PC-3 (cell line): ENCODE measurements around the gene GABRA4. TPM values are rescaled to one million over a fixed set of nuclear protein-coding genes. Genes with fewer than 3 reads are reported as not detected.
A peak's percentile ranks its signal among the peaks of the same experiment; 100 is the strongest.

Source experiments
- ATAC-seq: fragments of 200-7000 bp; cut with Tn5 transposase; 2 replicates; pipeline ENCODE4 v1.9.1; 2020; ENCODE audit warnings: mild to moderate bottlenecking, moderate library complexity
- BruUV-seq: library from RNA; stranded (reverse); fragments of 400-500 nt; replicated peaks from 2 replicates; lab custom pipeline; 2021; lab: Mats Ljungman, UMichigan
- CTCF ChIA-PET: fragments of 300-600 bp; sonication (Branson Sonifier 250); formaldehyde crosslinking; loops from one replicate; lab custom pipeline; 2022; ENCODE audit warnings: antibody characterized with exemption; lab: Charles Lee
- POLR2A ChIA-PET: fragments of 300-600 bp; sonication (Branson Sonifier 250); formaldehyde crosslinking; loops from one replicate; lab custom pipeline; 2022; ENCODE audit warnings: antibody characterized with exemption; ENCODE audit not compliant: unreplicated experiment; lab: Charles Lee
- DNase-seq: peaks from one replicate; pipeline ENCODE4 v3.0.0-alpha.2; 2015
- H2AFZ ChIP-seq: fragments of 300-600 bp; sonication (generic); 2 replicates; pipeline ENCODE4 v1.6.0; 2016; ENCODE audit warnings: antibody characterized with exemption, low read length
- H3F3A ChIP-seq: fragments of 300-600 bp; sonication (generic); one replicate; pipeline ENCODE4 v1.6.0; 2017; ENCODE audit warnings: antibody characterized with exemption, low read length, control low read depth, mild to moderate bottlenecking; ENCODE audit not compliant: unreplicated experiment
- H3K27ac ChIP-seq: fragments of 300-600 bp; sonication (generic); 2 replicates; pipeline ENCODE4 v1.5.1; 2016; ENCODE audit warnings: mild to moderate bottlenecking, low read length
- H3K27me3 ChIP-seq: fragments of 300-600 bp; sonication (generic); 2 replicates; pipeline ENCODE4 v1.6.1; 2016; ENCODE audit warnings: low read length, mixed read lengths
- H3K36me3 ChIP-seq: fragments of 300-600 bp; sonication (generic); 2 replicates; pipeline ENCODE4 v1.6.1; 2016; ENCODE audit warnings: low read depth, mixed run types, low read length, mixed read lengths
- H3K4me1 ChIP-seq: fragments of 300-600 bp; sonication (generic); 2 replicates; pipeline ENCODE4 v1.5.1; 2016; ENCODE audit warnings: low read length; ENCODE audit not compliant: insufficient read depth
- H3K4me2 ChIP-seq: fragments of 300-600 bp; sonication (generic); 2 replicates; pipeline ENCODE4 v1.6.0; 2016; ENCODE audit warnings: low read length
- H3K4me3 ChIP-seq: fragments of 300-600 bp; sonication (generic); 2 replicates; pipeline ENCODE4 v1.5.1; 2016; ENCODE audit warnings: mild to moderate bottlenecking, low read length, mixed read lengths
- H3K79me2 ChIP-seq: fragments of 300-600 bp; sonication (generic); 2 replicates; pipeline ENCODE4 v1.6.1; 2017; ENCODE audit warnings: low read length, mixed read lengths
- H3K9ac ChIP-seq: fragments of 300-600 bp; sonication (generic); 2 replicates; pipeline ENCODE4 v1.6.0; 2016; ENCODE audit warnings: mild to moderate bottlenecking, low read length
- H3K9me2 ChIP-seq: fragments of 300-600 bp; sonication (generic); replicated peaks from 2 replicates; pipeline ENCODE4 v1.6.1; 2016; ENCODE audit warnings: mixed run types, low read length, mixed read lengths
- H3K9me3 ChIP-seq: fragments of 300-600 bp; sonication (generic); 2 replicates; pipeline ENCODE4 v1.6.1; 2016; ENCODE audit warnings: low read length, mixed read lengths
- H4K20me1 ChIP-seq: fragments of 300-600 bp; sonication (generic); 2 replicates; pipeline ENCODE4 v1.6.1; 2016; ENCODE audit warnings: low read length, mixed read lengths
- CTCF ChIP-seq: fragments of 300-600 bp; sonication (generic); conservative IDR thresholded peaks from 2 replicates; pipeline ENCODE4 v1.5.1; 2017; ENCODE audit warnings: antibody characterized with exemption, low read depth, mild to moderate bottlenecking, low read length
- EZH2 ChIP-seq: fragments of 300-600 bp; sonication (generic); IDR thresholded peaks from one replicate; pipeline ENCODE4 v1.6.1; 2017; ENCODE audit warnings: antibody characterized with exemption, mild to moderate bottlenecking, low read length; ENCODE audit not compliant: unreplicated experiment
- EZH2phosphoT487 ChIP-seq: fragments of 300-600 bp; sonication (generic); IDR thresholded peaks from 2 replicates; pipeline ENCODE4 v1.6.1; 2018; ENCODE audit warnings: mild to moderate bottlenecking, antibody characterized with exemption, low read length, borderline replicate concordance
- intact Hi-C: fragments of 100-400 bp; cut with micrococcal nuclease; formaldehyde crosslinking; loops from 2 replicates; pipeline ENCODE4 v1.9.0; 2023
- total RNA-seq: library from RNA; depleted of rRNA; stranded (reverse); fragments of >200 nt; gene quantifications from 2 replicates; pipeline ENCODE4 v1.2.3, GENCODE V29; 2014

The GABRA4 gene
- total RNA-seq, 1 experiment from 2014 or later: not detected

GRCh38 chr4:47038263-47038662 is 44.9 kb upstream of the GABRA4 start:
- H3F3A ChIP-seq: no peaks in the 10 kb centered on the region
- CTCF ChIA-PET: no interaction called here
- no peaks in the 10 kb centered on the region for H4K20me1 ChIP-seq
- ATAC-seq (no peak), DNase-seq (no peak)
- H3K9ac ChIP-seq: no peak overlapping the region
- peaks cover 13% of the 10 kb centered on the region for H3K27me3 ChIP-seq
- H3K27ac ChIP-seq: no peak overlapping the region
- H2AFZ ChIP-seq: no peak overlapping the region
- no TSS peak for BruUV-seq
- intact Hi-C loops: no loop called here
- H3K9me3 ChIP-seq: no peaks in the 10 kb centered on the region
- POLR2A ChIA-PET: no interaction called here
- TF ChIP-seq CTCF (no peak), EZH2 (no peak), EZH2phosphoT487 (no peak)
- no peaks in the 10 kb centered on the region for H3K4me1 ChIP-seq
- H3K4me2 ChIP-seq: no peak overlapping the region
- H3K79me2 ChIP-seq: no peaks in the 10 kb centered on the region
- H3K36me3 ChIP-seq: no peaks in the 10 kb centered on the region
- no peaks in the 10 kb centered on the region for H3K9me2 ChIP-seq
- no peak overlapping the region for H3K4me3 ChIP-seq

- ChIA-PET CTCF (no interaction called here), POLR2A (no interaction called here)
- no peaks in the 10 kb centered on the region for H3K79me2 ChIP-seq
- no peaks in the 10 kb centered on the region for H3K36me3 ChIP-seq
- H3F3A ChIP-seq: no peaks in the 10 kb centered on the region
- no peaks in the 10 kb centered on the region for H4K20me1 ChIP-seq
- peaks cover 31% of the 10 kb centered on the region for H3K27me3 ChIP-seq
- no TSS peak for BruUV-seq
- H3K9me3 ChIP-seq: no peaks in the 10 kb centered on the region
- H3K4me1 ChIP-seq: no peaks in the 10 kb centered on the region
- intact Hi-C loops: no loop called here
- ATAC-seq (no peak), DNase-seq (no peak)
- no peak overlapping the region for H3K4me3 ChIP-seq
- no peak overlapping the region for H3K27ac ChIP-seq
- TF ChIP-seq EZH2 (no peak), CTCF (peak; percentile 39; the same call in 1 of the 2 replicates), EZH2phosphoT487 (no peak)
- no peak overlapping the region for H2AFZ ChIP-seq
- H3K9ac ChIP-seq: no peak overlapping the region
- H3K4me2 ChIP-seq: no peak overlapping the region
- H3K9me2 ChIP-seq: no peaks in the 10 kb centered on the region
These were observed 39.2 kb upstream of the GABRA4 start for GRCh38 chr4:47032405-47033106.

GRCh38 chr4:47031751-47032404 is 38.5 kb upstream of the GABRA4 start:
- TF ChIP-seq EZH2phosphoT487 (no peak), EZH2 (no peak), CTCF (no peak)
- Histone ChIP-seq H3K79me2 (no peaks in the 10 kb centered on the region), H2AFZ (no peak overlapping the region), H4K20me1 (no peaks in the 10 kb centered on the region), H3K9ac (no peak overlapping the region), H3K27ac (no peak overlapping the region), H3K36me3 (no peaks in the 10 kb centered on the region), H3K9me2 (no peaks in the 10 kb centered on the region), H3K4me1 (no peaks in the 10 kb centered on the region), H3K4me2 (no peak overlapping the region), H3K9me3 (no peaks in the 10 kb centered on the region), H3K27me3 (peaks cover 31% of the 10 kb centered on the region), H3F3A (no peaks in the 10 kb centered on the region), H3K4me3 (no peak overlapping the region)
- ATAC-seq: no peak
- ChIA-PET CTCF (no interaction called here), POLR2A (no interaction called here)
- DNase-seq: no peak
- intact Hi-C loops: no loop called here
- BruUV-seq: no TSS peak
